IPS-NIHi7 (cell line): ENCODE measurements around the gene ARHGAP33.
A peak's percentile ranks its signal among the peaks of the same experiment; 100 is the strongest.
"Not testable (repeated sequence)": the region's sequence is repeated elsewhere in the genome, so short reads cannot be mapped to it uniquely, and the experiment has no call there.

Experiments used
- DNase-seq: peaks from one replicate; pipeline ENCODE4 v3.0.0; 2012; ENCODE audit warnings: mixed read lengths; ENCODE audit errors: extremely low spot score

Gene ARHGAP33

DNA sequence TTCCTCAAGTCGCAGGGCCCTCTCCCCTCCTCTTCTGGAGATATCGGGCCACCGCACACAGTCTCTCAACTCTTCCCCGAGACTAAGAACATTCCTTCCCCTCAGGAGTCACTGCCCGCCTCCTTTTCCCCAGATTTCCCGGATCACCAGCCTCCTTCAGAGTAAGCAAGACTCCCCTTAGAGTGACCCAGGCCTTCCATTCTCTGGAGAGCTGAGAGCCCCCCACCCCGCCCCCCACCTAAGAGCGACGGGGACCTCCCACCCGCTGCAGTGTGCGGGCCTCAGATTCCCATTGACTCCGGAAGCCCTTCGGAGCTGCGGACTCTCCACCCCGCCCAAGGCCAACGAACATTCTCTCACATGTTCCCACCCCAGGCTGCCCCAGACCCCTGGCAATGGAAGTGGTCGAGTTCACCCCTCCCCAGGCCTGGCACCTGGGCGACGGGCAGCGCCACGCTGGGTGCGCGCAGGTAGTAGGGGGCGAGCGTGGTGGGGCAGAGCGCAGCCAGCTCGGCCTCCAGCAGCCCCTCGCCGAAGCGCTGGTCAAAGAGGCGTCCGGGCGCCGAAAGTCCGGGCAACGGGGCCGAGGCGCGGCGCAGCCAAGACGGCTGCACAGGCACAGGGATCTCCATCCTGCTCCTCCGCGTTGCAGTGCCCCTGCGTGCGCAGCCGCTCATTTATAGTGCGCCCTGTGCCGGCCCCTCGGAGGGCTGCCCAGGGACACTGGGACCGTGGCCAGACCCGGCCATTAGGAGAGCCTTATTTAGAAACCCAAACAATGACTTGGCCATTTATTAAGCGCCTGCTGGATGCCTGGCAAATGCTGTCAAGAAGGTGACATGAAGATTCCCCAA is 18.8 kb upstream of the ARHGAP33 start, which contains the start of gene HSPB6:
TSS of gene HSPB6 (minus strand) at position 653 of the 854 bp plus-strand sequence. CDS start at position 632, 21 bp downstream.
- no peak for DNase-seq

DNA sequence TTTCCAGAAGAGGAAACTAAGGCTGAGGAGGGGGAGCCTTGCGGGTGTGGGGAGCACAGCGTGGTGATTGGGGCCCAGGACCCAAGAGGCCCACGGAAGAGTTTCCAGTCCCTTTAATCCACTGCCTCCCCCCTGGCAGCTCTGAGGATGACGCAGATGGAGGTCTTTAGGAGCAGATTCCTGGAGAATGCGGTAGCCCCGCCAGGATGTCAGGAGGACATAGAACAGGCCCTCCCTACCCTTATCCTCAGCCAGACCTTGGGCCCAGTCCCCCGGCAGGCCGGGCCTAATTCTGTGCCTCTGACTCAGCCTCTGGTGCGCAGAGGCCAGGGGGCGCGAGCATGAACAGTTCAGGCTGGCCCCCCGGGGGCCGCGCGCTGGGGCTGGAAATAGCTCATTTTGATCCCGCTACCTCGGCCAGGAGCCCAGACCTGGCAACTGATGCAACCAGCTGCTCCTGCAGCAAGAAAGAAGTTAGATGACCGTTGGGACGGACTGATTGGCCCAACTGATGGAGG is 18.1 kb upstream of the ARHGAP33 start:
- DNase-seq = no peak

DNA sequence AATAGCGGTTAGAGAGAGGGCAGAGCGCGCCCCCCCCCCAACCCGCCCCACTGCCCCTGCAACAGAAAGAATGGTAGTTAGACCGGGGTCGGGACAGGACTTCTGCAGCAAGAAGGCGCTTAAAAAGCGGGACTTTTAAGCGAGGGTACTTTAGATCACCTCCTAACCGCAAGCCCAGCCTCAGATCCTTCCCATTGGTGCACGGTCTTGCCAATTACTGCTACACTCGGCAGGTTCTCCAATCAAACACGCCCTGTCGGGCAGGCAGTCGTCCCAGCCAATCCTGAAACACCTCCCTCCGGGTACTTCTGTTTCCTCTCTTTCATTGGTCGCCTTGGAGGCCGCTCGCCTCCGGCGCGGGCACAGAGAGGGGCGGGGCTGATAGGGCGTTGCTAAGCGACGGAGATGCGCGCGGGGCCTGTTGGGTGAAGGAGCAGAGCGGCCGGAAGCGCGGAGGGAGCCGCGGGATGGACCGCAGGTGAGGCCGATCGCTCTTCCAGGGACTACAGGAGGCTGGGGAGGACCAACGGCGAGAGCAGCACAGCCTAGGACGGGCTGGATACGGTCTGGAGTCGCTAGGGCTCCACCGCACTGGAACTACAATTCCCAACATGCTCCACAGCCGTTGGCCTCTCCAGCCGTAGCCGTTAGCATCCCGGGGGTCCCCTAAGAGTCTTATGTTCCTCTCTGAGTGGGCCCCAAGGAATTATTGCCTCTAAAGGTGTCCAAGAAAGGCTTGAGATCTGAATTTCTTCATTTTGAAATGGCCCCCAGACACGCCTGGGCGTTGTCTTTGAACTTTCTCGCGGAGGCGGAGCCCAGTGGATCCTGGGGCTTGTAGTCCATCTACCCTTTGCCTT is 17.4 kb upstream of the ARHGAP33 start, which contains the start of gene PROSER3:
TSS of gene PROSER3 (plus strand) at position 428 of the 860 bp plus-strand sequence. CDS start at position 468, 40 bp downstream.
- DNase-seq = peak; percentile 96

DNA sequence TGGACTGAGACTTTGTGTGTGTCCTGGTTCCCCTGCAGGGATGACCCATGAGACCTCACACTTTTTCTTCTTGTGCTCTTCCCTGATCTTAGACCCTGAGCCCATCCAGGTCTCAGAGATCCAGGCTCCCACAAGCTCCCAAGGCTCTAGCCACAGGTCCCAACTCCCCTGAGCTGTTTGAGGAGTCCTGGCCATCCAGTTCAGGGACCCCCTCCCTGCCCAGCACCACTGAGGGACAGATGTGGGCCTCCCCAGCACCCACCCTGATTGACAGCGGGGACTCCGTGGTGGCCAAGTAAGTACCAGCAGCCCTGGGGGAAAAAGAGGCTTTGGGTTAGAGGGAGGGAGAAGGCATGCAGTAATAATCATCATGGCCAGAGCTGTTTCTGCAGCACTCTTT is 15.7 kb upstream of the ARHGAP33 start:
- DNase-seq = no peak

- no peak for DNase-seq
These were observed 14.5 kb upstream of the ARHGAP33 start for GRCh38 chr19:35760711-35761349.

- DNase-seq = no peak
These were observed 10.7 kb upstream of the ARHGAP33 start for GRCh38 chr19:35764432-35765315.

DNA sequence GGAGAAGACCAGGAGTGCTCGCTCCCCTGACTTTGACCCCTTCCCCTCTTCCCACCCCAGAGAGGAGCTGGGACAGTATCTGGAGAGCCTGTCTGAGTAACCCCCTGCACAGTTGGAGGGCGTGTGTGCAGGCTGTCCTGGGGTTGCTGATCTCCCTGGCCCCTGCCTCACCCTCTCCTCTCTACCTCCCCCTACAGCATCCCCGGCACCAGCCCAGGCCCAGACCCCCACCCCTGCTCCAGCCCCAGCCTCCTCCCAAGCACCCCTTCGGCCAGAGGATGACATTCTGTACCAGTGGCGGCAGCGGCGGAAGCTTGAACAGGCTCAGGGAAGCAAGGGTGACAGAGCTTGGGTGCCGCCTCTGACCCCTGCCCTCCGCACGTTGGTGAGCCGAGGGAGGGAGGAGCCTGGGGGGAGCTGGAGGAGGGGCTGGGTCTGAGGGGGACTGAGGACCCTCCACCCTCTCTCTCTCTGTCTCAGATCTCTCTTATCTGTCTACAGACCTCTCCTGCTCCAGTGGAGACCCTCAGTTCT is 8.7 kb upstream of the ARHGAP33 start:
- DNase-seq = no peak

- peak; percentile 93 for DNase-seq
These were observed 7.9 kb upstream of the ARHGAP33 start for GRCh38 chr19:35767288-35768081.

GRCh38 chr19:35768082-35768421 is 7.3 kb upstream of the ARHGAP33 start:
- DNase-seq = no peak

GRCh38 chr19:35772362-35772761 is 3.0 kb upstream of the ARHGAP33 start:
- DNase-seq = not testable (repeated sequence)

GRCh38 chr19:35773020-35773806 is 2.2 kb upstream of the ARHGAP33 start:
- DNase-seq = no peak

GRCh38 chr19:35774274-35775045 is 904 bp upstream of the ARHGAP33 start:
- no peak for DNase-seq

GRCh38 chr19:35775046-35775297 is 392 bp upstream of the ARHGAP33 start:
- no peak for DNase-seq

DNA sequence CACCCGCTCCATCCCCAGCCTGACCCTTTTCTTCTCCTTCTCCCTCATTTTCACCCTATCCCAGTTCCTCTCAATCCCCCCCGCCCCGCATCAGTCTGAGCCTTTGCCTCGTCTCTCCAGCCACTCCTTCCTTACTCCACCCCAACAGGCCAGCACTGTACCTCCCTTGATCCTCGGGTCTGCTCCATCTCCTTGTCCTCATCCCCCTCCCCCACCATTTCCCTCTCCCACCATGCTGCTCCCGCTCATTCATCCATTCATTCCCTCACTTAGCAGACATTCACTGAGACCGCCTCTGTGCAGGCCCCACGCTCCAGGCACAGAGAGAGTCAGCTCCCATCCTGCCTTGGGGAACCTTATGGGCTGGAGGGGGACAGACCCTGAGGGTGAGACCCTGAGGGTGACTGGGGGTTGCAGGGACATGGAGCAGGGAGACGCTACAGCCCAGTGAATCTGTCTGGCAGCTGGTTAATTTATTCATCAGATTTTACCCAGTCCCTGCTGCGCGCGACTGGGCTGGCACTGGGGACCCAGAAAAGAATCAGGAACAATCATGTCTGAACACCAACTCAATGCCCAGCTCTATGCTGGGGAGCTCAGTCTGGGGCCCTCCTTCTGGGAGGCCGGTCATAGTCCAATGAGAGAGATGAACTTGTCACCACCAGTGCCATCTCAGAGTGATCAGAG is 881 bp downstream of the ARHGAP33 start:
- DNase-seq = no peak

DNA sequence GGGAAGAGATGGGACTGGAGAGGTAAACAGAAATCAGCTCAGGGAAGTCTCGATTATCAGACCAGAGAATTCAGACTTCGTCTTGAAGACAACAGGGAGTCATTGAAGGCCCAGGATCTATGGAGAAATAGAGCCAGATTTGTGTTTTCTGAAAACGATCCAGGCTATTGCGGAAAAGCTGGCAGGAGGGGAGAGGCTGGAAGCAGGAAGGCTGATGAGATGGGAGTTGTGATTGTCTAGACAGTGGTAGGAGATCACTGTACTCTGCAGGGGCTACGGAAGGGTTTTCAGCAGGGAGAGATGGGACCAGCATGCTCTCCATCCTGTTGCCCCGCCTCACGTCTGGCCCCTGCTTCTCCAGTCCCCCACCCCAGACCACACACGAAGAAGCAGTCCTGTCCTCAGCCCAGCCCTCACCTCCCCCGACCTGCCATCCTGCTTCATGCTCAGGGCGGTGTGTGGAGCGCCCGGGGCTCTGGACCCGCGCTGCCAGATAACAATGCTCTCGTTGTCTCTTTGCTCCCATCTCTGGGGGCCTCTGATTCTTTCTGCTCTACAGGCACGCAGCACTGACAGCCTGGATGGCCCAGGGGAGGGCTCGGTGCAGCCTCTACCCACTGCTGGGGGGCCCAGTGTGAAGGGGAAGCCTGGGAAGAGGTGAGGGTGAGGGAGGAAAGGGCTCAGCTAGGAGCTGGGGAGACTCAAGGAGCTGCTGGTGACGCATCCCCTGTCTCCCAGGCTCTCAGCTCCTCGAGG is 1.9 kb downstream of the ARHGAP33 start:
- DNase-seq = peak; percentile 56

DNA sequence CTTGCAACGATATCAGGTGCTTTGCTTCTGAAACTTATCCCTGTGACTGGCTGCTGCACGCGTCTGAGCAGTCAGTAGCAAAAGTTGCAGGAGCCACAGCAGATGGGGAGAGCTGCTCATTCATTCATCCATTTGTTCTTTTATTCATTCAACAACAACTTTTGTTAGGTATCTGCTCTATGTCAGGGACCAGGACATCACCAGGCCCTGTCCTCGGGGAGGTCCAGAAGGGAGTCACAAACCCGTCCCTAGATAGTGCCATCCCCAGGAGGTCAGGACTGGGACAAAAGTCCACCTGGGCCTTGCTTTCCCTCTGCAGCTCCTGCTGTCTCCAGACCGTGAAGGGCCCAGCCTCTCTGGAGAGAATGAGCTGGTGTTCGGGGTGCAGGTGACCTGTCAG is 2.6 kb downstream of the ARHGAP33 start:
- no peak for DNase-seq

- DNase-seq = no peak
These were observed 3.7 kb downstream of the ARHGAP33 start for GRCh38 chr19:35779033-35779432.
